ENCODE results near the gene DCAF7.

DNA sequence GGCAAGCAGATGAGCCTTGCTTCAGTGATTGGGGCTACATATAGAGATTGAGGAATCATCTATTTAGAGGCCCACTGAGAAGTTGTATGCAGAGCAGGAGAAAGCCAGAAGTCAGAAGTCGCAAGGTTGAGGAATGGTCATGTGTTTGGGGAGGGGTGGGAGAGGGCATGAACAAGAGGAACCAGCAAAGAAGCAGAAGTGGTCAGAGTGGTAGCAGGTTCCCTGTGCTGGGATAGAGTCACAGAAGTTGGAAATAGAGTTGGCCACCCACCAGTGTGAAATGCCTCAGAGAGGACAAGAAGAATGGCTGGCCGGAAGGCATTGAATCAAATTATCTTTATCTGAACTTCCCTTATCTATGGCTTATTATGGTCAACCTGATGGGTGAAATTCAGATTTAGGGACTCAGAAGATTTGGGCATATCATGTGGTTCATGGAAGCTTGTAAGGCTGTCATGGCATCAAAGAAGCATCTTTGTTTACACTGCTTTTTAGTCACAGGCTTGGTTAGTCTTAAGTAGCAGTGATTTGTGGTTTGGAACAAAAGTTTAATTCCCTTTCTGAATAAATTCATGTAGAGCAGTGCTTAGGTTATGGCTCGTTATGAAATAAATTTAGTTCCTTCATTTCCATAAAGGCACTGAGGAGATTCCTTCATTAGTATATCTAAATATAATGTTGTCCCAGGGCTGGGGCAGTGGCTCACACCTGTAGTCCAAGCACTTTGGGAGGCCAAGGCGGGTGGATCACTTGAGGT lies 91.6 kb downstream of the DCAF7 start:
- no peak for TF ChIP-seq POLR2AphosphoS5 (IDR thresholded peaks at IDR 0.05; ENCODE audit: low read depth, low read length)
- TF ChIP-seq, protein P1, sequence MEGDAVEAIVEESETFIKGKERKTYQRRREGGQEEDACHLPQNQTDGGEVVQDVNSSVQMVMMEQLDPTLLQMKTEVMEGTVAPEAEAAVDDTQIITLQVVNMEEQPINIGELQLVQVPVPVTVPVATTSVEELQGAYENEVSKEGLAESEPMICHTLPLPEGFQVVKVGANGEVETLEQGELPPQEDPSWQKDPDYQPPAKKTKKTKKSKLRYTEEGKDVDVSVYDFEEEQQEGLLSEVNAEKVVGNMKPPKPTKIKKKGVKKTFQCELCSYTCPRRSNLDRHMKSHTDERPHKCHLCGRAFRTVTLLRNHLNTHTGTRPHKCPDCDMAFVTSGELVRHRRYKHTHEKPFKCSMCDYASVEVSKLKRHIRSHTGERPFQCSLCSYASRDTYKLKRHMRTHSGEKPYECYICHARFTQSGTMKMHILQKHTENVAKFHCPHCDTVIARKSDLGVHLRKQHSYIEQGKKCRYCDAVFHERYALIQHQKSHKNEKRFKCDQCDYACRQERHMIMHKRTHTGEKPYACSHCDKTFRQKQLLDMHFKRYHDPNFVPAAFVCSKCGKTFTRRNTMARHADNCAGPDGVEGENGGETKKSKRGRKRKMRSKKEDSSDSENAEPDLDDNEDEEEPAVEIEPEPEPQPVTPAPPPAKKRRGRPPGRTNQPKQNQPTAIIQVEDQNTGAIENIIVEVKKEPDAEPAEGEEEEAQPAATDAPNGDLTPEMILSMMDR (IDR thresholded peaks at IDR 0.05 in 2 of 3, conservative IDR thresholded peaks at IDR 0.05 in 1 of 3; ENCODE audit: borderline replicate concordance in 1 of 3, insufficient read depth in 1 of 3, low read depth in 2 of 3, low read length in 2 of 3): no peak
- TF ChIP-seq, protein P2, sequence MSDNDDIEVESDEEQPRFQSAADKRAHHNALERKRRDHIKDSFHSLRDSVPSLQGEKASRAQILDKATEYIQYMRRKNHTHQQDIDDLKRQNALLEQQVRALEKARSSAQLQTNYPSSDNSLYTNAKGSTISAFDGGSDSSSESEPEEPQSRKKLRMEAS (IDR thresholded peaks at IDR 0.05): no peak
- TF ChIP-seq CBX3 (IDR thresholded peaks at IDR 0.05; ENCODE audit: low read depth): no peak
- TF ChIP-seq YY1 (IDR thresholded peaks at IDR 0.05; ENCODE audit: extremely low read depth, insufficient replicate concordance, low read depth, low read length): no peak
- no peak for TF ChIP-seq SIN3A (IDR thresholded peaks at IDR 0.05; ENCODE audit: low read depth)
- no peak for TF ChIP-seq ZNF274 (IDR thresholded peaks at IDR 0.05; ENCODE audit: low read depth, low read length)
- TF ChIP-seq POLR2A (IDR thresholded peaks at IDR 0.05; ENCODE audit: borderline replicate concordance, extremely low read depth, insufficient read depth, insufficient read length): no peak
- TF ChIP-seq EZH2phosphoT487 (IDR thresholded peaks at IDR 0.05; ENCODE audit: borderline replicate concordance): no peak
- no peak for TF ChIP-seq EZH2 (IDR thresholded peaks at IDR 0.05)
- no peak for TF ChIP-seq FOSL1 (IDR thresholded peaks at IDR 0.05; ENCODE audit: low read depth)
- TF ChIP-seq EGR1 (IDR thresholded peaks at IDR 0.05; ENCODE audit: low read depth): no peak
- TF ChIP-seq, protein P3, sequence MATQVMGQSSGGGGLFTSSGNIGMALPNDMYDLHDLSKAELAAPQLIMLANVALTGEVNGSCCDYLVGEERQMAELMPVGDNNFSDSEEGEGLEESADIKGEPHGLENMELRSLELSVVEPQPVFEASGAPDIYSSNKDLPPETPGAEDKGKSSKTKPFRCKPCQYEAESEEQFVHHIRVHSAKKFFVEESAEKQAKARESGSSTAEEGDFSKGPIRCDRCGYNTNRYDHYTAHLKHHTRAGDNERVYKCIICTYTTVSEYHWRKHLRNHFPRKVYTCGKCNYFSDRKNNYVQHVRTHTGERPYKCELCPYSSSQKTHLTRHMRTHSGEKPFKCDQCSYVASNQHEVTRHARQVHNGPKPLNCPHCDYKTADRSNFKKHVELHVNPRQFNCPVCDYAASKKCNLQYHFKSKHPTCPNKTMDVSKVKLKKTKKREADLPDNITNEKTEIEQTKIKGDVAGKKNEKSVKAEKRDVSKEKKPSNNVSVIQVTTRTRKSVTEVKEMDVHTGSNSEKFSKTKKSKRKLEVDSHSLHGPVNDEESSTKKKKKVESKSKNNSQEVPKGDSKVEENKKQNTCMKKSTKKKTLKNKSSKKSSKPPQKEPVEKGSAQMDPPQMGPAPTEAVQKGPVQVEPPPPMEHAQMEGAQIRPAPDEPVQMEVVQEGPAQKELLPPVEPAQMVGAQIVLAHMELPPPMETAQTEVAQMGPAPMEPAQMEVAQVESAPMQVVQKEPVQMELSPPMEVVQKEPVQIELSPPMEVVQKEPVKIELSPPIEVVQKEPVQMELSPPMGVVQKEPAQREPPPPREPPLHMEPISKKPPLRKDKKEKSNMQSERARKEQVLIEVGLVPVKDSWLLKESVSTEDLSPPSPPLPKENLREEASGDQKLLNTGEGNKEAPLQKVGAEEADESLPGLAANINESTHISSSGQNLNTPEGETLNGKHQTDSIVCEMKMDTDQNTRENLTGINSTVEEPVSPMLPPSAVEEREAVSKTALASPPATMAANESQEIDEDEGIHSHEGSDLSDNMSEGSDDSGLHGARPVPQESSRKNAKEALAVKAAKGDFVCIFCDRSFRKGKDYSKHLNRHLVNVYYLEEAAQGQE (IDR thresholded peaks at IDR 0.05; ENCODE audit: low read depth): no peak
- TF ChIP-seq JUND (IDR thresholded peaks at IDR 0.05): no peak
